ENCODE data around the gene NDNF. TPM values are rescaled to one million over a fixed set of nuclear protein-coding genes. Genes with fewer than 3 reads are reported as not detected.

NDNF gene
- total and polyA plus RNA-seq, 2 donors (not counting 1 experiment from before 2014, with no cell fraction given): not detected

GRCh38 chr4:121056066-121056465 is 16.3 kb downstream of the NDNF start:
- DNase-seq (no peak), ATAC-seq (ENCODE audit: low read depth) (no peak)
- Mint-ChIP-seq H3K27ac (no peak overlapping the region), H3K4me1 (no peaks in the 10 kb centered on the region), H3K9me3 (ENCODE audit: insufficient read depth) (no peaks in the 10 kb centered on the region), H3K27me3 (peaks cover 20% of the 10 kb centered on the region), H3K4me3 (no peak overlapping the region)
- Histone ChIP-seq H3K27ac (ENCODE audit: low read length in 2 of 2) (no peak overlapping the region), H3K79me2 (ENCODE audit: control insufficient read depth, insufficient read depth, low read length) (no peaks in the 10 kb centered on the region), H3K27me3 (replicated peaks in 1 of 4; ENCODE audit: control extremely low read depth in 1 of 4, control insufficient read depth in 3 of 4, insufficient read depth in 4 of 4, low read length in 3 of 4) (no peaks in the 10 kb centered on the region), H3K36me3 (replicated peaks in 1 of 2; ENCODE audit: control extremely low read depth in 1 of 2, control insufficient read depth in 1 of 2, extremely low read depth in 1 of 2, insufficient read depth in 2 of 2, low read length in 1 of 2) (no peaks in the 10 kb centered on the region), H3K4me2 (replicated peaks; ENCODE audit: low read depth, low read length, poor library complexity, severe bottlenecking) (no peak overlapping the region), H3K4me1 (ENCODE audit: control insufficient read depth in 2 of 2, insufficient read depth in 2 of 2, low read length in 2 of 2) (no peaks in the 10 kb centered on the region), H2AFZ (ENCODE audit: insufficient read depth, low read depth, low read length, poor library complexity, severe bottlenecking) (no peak overlapping the region), H4K20me1 (ENCODE audit: control insufficient read depth, insufficient read depth, low read length, poor library complexity, severe bottlenecking) (no peaks in the 10 kb centered on the region), H3K9ac (ENCODE audit: low read length) (no peak overlapping the region), H3K9me3 (ENCODE audit: control extremely low read depth in 1 of 3, control insufficient read depth in 2 of 3, insufficient read depth in 1 of 3, low read length in 2 of 3) (no peaks in the 10 kb centered on the region), H3K4me3 (ENCODE audit: control extremely low read depth in 1 of 5, extremely low read depth in 1 of 5, insufficient read depth in 1 of 5, low read depth in 2 of 5, low read length in 4 of 5) (no peak overlapping the region)
- intact Hi-C loops (cut with micrococcal nuclease): no loop called here
- CTCF ChIA-PET: no interaction called here
- WGBS (ENCODE audit: insufficient coverage): 95% methylated on average over 2 of the region's 3 CpGs
- POLR2A ChIA-PET: no interaction called here
- TF ChIP-seq, protein P1, sequence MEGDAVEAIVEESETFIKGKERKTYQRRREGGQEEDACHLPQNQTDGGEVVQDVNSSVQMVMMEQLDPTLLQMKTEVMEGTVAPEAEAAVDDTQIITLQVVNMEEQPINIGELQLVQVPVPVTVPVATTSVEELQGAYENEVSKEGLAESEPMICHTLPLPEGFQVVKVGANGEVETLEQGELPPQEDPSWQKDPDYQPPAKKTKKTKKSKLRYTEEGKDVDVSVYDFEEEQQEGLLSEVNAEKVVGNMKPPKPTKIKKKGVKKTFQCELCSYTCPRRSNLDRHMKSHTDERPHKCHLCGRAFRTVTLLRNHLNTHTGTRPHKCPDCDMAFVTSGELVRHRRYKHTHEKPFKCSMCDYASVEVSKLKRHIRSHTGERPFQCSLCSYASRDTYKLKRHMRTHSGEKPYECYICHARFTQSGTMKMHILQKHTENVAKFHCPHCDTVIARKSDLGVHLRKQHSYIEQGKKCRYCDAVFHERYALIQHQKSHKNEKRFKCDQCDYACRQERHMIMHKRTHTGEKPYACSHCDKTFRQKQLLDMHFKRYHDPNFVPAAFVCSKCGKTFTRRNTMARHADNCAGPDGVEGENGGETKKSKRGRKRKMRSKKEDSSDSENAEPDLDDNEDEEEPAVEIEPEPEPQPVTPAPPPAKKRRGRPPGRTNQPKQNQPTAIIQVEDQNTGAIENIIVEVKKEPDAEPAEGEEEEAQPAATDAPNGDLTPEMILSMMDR (IDR thresholded peaks at IDR 0.05): no peak
- TF ChIP-seq EZH2 (IDR thresholded peaks at IDR 0.05; ENCODE audit: borderline replicate concordance, insufficient read depth, low read depth, low read length, poor library complexity, severe bottlenecking): no peak

- Mint-ChIP-seq H3K27me3 (peaks cover 22% of the 10 kb centered on the region), H3K4me1 (no peaks in the 10 kb centered on the region), H3K9me3 (ENCODE audit: insufficient read depth) (no peaks in the 10 kb centered on the region), H3K4me3 (no peak overlapping the region), H3K27ac (no peak overlapping the region)
- no peak for TF ChIP-seq EZH2 (IDR thresholded peaks at IDR 0.05; ENCODE audit: borderline replicate concordance, insufficient read depth, low read depth, low read length, poor library complexity, severe bottlenecking)
- TF ChIP-seq, protein P1 (IDR thresholded peaks at IDR 0.05): no peak
- H3K9me3 ChIP-seq (ENCODE audit: control extremely low read depth in 1 of 3, control insufficient read depth in 2 of 3, insufficient read depth in 1 of 3, low read length in 2 of 3): no peaks in the 10 kb centered on the region
- no peak overlapping the region for H3K4me2 ChIP-seq (replicated peaks; ENCODE audit: low read depth, low read length, poor library complexity, severe bottlenecking)
- no peak for ATAC-seq (ENCODE audit: low read depth)
- no peak overlapping the region for H3K27ac ChIP-seq (ENCODE audit: low read length in 2 of 2)
- intact Hi-C loops (cut with micrococcal nuclease): no loop called here
- DNase-seq: no peak
- H4K20me1 ChIP-seq (ENCODE audit: control insufficient read depth, insufficient read depth, low read length, poor library complexity, severe bottlenecking): no peaks in the 10 kb centered on the region
- no peaks in the 10 kb centered on the region for H3K4me1 ChIP-seq (ENCODE audit: control insufficient read depth in 2 of 2, insufficient read depth in 2 of 2, low read length in 2 of 2)
- no peak overlapping the region for H3K4me3 ChIP-seq (ENCODE audit: control extremely low read depth in 1 of 5, extremely low read depth in 1 of 5, insufficient read depth in 1 of 5, low read depth in 2 of 5, low read length in 4 of 5)
- no peak overlapping the region for H3K9ac ChIP-seq (ENCODE audit: low read length)
- ChIA-PET CTCF (no interaction called here), POLR2A (no interaction called here)
- H3K27me3 ChIP-seq (replicated peaks in 1 of 4; ENCODE audit: control extremely low read depth in 1 of 4, control insufficient read depth in 3 of 4, insufficient read depth in 4 of 4, low read length in 3 of 4): no peaks in the 10 kb centered on the region
- H2AFZ ChIP-seq (ENCODE audit: insufficient read depth, low read depth, low read length, poor library complexity, severe bottlenecking): no peak overlapping the region
- H3K36me3 ChIP-seq (replicated peaks in 1 of 2; ENCODE audit: control extremely low read depth in 1 of 2, control insufficient read depth in 1 of 2, extremely low read depth in 1 of 2, insufficient read depth in 2 of 2, low read length in 1 of 2): no peaks in the 10 kb centered on the region
- H3K79me2 ChIP-seq (ENCODE audit: control insufficient read depth, insufficient read depth, low read length): no peaks in the 10 kb centered on the region
These were observed 18.0 kb downstream of the NDNF start for GRCh38 chr4:121054373-121054772.
